GM18519 (cell line): ENCODE data around the gene ERGIC1.

Source experiments
- ATAC-seq: cut with Tn5 transposase; IDR thresholded peaks from one replicate; pipeline ENCODE4 v1.9.1; 2021; ENCODE audit warnings: mild to moderate bottlenecking, moderate library complexity; ENCODE audit not compliant: unreplicated experiment, low FRiP score

Gene ERGIC1

GRCh38 chr5:172910828-172911627, 77.0 kb downstream of the ERGIC1 start:
- no peak for ATAC-seq

- ATAC-seq, result no peak
Measured at GRCh38 chr5:172911628-172911880, 77.5 kb downstream of the ERGIC1 start.

GRCh38 chr5:172911976-172912375, 77.9 kb downstream of the ERGIC1 start:
- no peak for ATAC-seq

- no peak for ATAC-seq
Measured at GRCh38 chr5:172913117-172913850, 79.2 kb downstream of the ERGIC1 start.

GRCh38 chr5:172915514-172915913, 81.5 kb downstream of the ERGIC1 start:
- ATAC-seq, result no peak

GRCh38 chr5:172918421-172919371, 84.6 kb downstream of the ERGIC1 start:
- ATAC-seq, result no peak

- ATAC-seq, result no peak
Measured at GRCh38 chr5:172919525-172920446, 85.7 kb downstream of the ERGIC1 start.

GRCh38 chr5:172920447-172920849, 86.4 kb downstream of the ERGIC1 start:
- ATAC-seq, result no peak

GRCh38 chr5:172920995-172921394, 86.9 kb downstream of the ERGIC1 start:
- ATAC-seq, result no peak

- ATAC-seq, result no peak
Measured at GRCh38 chr5:172921906-172922305, 87.9 kb downstream of the ERGIC1 start.

GRCh38 chr5:172923539-172923938, 89.5 kb downstream of the ERGIC1 start:
- no peak for ATAC-seq

- no peak for ATAC-seq
Measured at GRCh38 chr5:172925336-172925948, 91.4 kb downstream of the ERGIC1 start.

GRCh38 chr5:172926008-172926523, 92.0 kb downstream of the ERGIC1 start:
- no peak for ATAC-seq

GRCh38 chr5:172926796-172927195, 92.7 kb downstream of the ERGIC1 start:
- ATAC-seq, result no peak

GRCh38 chr5:172929371-172929838, 95.4 kb downstream of the ERGIC1 start:
- ATAC-seq, result no peak

GRCh38 chr5:172931001-172931536, 97.0 kb downstream of the ERGIC1 start:
- no peak for ATAC-seq

- no peak for ATAC-seq
Measured at GRCh38 chr5:172932313-172933017, 98.4 kb downstream of the ERGIC1 start.

GRCh38 chr5:172933238-172933637, 99.2 kb downstream of the ERGIC1 start:
- ATAC-seq, result no peak
